Left ventricle myocardium inferior (tissue), 1 donor: ENCODE data around the gene ARPC4. TPM values are rescaled to one million over a fixed set of nuclear protein-coding genes. Genes with fewer than 3 reads are reported as not detected.

ENCODE experiments used
- DNase-seq: peaks from one replicate; pipeline ENCODE4 v3.0.0-alpha.2; 2020
- H3K27ac ChIP-seq: fragments of 200-600 bp; replicated peaks from 2 replicates; pipeline ENCODE4 v1.8.0; 2021
- H3K27me3 ChIP-seq: fragments of 200-600 bp; 2 replicates; pipeline ENCODE4 v1.8.0; 2021; ENCODE audit warnings: low read depth
- H3K36me3 ChIP-seq: fragments of 200-600 bp; 2 replicates; pipeline ENCODE4 v1.8.0; 2021
- H3K4me1 ChIP-seq: fragments of 200-600 bp; 2 replicates; pipeline ENCODE4 v1.8.0; 2021
- H3K4me3 ChIP-seq: fragments of 200-600 bp; 2 replicates; pipeline ENCODE4 v1.8.0; 2021; ENCODE audit warnings: mild to moderate bottlenecking, moderate library complexity
- H3K9me3 ChIP-seq: fragments of 200-600 bp; replicated peaks from 2 replicates; pipeline ENCODE4 v1.8.0; 2021
- intact Hi-C: fragments of 100-400 bp; cut with micrococcal nuclease; formaldehyde crosslinking; loops from one replicate; pipeline ENCODE4 v1.11.0; 2022
- total RNA-seq: library from RNA; stranded (reverse); fragmentation: NEBNext Ultra II Directional; extraction: Animal tissue kit (Norgen Biotek cat#: 25700); gene quantifications from one replicate; pipeline ENCODE4 v1.2.1, GENCODE V29; 2021
- TF ChIP-seq, protein P1 (sequence below): fragments of 200-600 bp; IDR thresholded peaks from 2 replicates; pipeline ENCODE4 v1.8.0; 2021; ENCODE audit warnings: antibody characterized with exemption, mild to moderate bottlenecking, borderline replicate concordance
- donor health status: DM: no; HTN: yes; CAD: no; lungs with severe emphysema.

ARPC4 gene
- total RNA-seq, 1 donor from 2014 or later, result 52.9 TPM

GRCh38 chr3:9747267-9747666 lies 45.6 kb upstream of the ARPC4 start:
- intact Hi-C loops, result no loop called here
- DNase-seq, result no peak
- Histone ChIP-seq H3K4me3 (no peak overlapping the region), H3K9me3 (no peaks in the 10 kb centered on the region), H3K4me1 (peaks cover 26% of the 10 kb centered on the region), H3K27ac (no peak overlapping the region), H3K36me3 (peaks cover 74% of the 10 kb centered on the region), H3K27me3 (no peaks in the 10 kb centered on the region)
- TF ChIP-seq, protein P1, sequence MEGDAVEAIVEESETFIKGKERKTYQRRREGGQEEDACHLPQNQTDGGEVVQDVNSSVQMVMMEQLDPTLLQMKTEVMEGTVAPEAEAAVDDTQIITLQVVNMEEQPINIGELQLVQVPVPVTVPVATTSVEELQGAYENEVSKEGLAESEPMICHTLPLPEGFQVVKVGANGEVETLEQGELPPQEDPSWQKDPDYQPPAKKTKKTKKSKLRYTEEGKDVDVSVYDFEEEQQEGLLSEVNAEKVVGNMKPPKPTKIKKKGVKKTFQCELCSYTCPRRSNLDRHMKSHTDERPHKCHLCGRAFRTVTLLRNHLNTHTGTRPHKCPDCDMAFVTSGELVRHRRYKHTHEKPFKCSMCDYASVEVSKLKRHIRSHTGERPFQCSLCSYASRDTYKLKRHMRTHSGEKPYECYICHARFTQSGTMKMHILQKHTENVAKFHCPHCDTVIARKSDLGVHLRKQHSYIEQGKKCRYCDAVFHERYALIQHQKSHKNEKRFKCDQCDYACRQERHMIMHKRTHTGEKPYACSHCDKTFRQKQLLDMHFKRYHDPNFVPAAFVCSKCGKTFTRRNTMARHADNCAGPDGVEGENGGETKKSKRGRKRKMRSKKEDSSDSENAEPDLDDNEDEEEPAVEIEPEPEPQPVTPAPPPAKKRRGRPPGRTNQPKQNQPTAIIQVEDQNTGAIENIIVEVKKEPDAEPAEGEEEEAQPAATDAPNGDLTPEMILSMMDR, result no peak

- no peak for DNase-seq
- H3K4me1 ChIP-seq, result peaks cover 26% of the 10 kb centered on the region
- H3K4me3 ChIP-seq, result no peak overlapping the region
- no peaks in the 10 kb centered on the region for H3K27me3 ChIP-seq
- TF ChIP-seq, protein P1, result no peak
- no peak overlapping the region for H3K27ac ChIP-seq
- no peaks in the 10 kb centered on the region for H3K9me3 ChIP-seq
- peaks cover 74% of the 10 kb centered on the region for H3K36me3 ChIP-seq
- intact Hi-C loops, result no loop called here
Measured at GRCh38 chr3:9748031-9748430, 44.9 kb upstream of the ARPC4 start.

DNA sequence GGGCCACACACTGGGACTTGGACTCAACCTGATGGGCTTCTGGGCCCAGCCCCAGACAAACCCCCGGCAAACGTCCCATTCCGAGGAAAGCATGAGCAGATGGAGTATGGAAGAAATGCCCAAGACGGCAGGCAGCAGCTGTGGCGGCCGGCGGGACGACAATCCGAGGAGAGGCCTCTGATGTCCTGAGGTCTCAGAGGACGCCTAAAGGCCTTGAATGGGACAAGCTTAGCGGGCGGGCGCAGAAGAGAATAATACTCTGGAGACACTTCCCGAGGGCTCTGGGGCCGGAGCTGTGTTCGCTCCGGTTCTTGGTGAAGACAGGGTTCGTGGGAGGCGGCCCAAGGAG lies 43.6 kb upstream of the ARPC4 start:
- TF ChIP-seq, protein P1, result no peak
- H3K9me3 ChIP-seq, result no peaks in the 10 kb centered on the region
- no peak for DNase-seq
- H3K27ac ChIP-seq, result peak overlapping the region; percentile 94
- no peaks in the 10 kb centered on the region for H3K27me3 ChIP-seq
- peaks cover 28% of the 10 kb centered on the region for H3K4me1 ChIP-seq
- intact Hi-C loops, result no loop called here
- H3K4me3 ChIP-seq, result peak overlapping the region; percentile 82
- H3K36me3 ChIP-seq, result peaks cover 72% of the 10 kb centered on the region

GRCh38 chr3:9749645-9750555 lies 43.0 kb upstream of the ARPC4 start, which contains the start of gene OGG1:
TSS of gene OGG1 (plus strand) at chr3:9749952. CDS start at chr3:9750287, 335 bp downstream.
- DNase-seq, result peak; percentile 98
- H3K9me3 ChIP-seq, result no peaks in the 10 kb centered on the region
- peak within 1 kb of the TSS; percentile 82 for H3K4me3 ChIP-seq
- peaks cover 34% of the 10 kb centered on the region for H3K4me1 ChIP-seq
- H3K36me3 ChIP-seq, result peaks cover 68% of the 10 kb centered on the region
- H3K27ac ChIP-seq, result peak within 1 kb of the TSS; percentile 94
- intact Hi-C loops, result no loop called here
- no peaks in the 10 kb centered on the region for H3K27me3 ChIP-seq
- TF ChIP-seq, protein P1, result no peak

- peak overlapping the region; percentile 82 for H3K4me3 ChIP-seq
- DNase-seq, result no peak
- peaks cover 66% of the 10 kb centered on the region for H3K36me3 ChIP-seq
- no peaks in the 10 kb centered on the region for H3K27me3 ChIP-seq
- H3K9me3 ChIP-seq, result no peaks in the 10 kb centered on the region
- peaks cover 42% of the 10 kb centered on the region for H3K4me1 ChIP-seq
- intact Hi-C loops, result no loop called here
- TF ChIP-seq, protein P1, result no peak
- H3K27ac ChIP-seq, result peak overlapping the region; percentile 94
Measured at GRCh38 chr3:9750556-9751411, 42.1 kb upstream of the ARPC4 start.
